ENCODE data around the gene SYTL3.

DNA sequence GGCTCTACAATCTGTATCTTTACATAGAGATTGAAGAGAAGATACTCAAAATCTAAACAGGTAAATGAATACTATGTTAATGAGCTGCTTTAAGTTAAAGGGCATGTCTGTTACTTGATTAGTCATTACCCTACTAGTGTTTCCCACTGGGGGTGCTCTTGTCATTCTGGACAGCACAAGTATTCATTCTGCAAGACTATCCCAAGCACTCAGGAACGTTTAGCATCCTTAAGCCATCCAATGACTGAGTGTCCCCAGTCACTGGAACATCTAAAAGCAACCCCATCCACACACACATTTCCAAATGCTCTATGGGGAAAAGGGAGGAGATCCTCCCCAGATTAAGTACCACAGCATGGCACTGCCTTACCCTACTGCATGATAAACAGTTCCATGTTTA is 143.6 kb downstream of the SYTL3 start:
- TF ChIP-seq, protein P1, sequence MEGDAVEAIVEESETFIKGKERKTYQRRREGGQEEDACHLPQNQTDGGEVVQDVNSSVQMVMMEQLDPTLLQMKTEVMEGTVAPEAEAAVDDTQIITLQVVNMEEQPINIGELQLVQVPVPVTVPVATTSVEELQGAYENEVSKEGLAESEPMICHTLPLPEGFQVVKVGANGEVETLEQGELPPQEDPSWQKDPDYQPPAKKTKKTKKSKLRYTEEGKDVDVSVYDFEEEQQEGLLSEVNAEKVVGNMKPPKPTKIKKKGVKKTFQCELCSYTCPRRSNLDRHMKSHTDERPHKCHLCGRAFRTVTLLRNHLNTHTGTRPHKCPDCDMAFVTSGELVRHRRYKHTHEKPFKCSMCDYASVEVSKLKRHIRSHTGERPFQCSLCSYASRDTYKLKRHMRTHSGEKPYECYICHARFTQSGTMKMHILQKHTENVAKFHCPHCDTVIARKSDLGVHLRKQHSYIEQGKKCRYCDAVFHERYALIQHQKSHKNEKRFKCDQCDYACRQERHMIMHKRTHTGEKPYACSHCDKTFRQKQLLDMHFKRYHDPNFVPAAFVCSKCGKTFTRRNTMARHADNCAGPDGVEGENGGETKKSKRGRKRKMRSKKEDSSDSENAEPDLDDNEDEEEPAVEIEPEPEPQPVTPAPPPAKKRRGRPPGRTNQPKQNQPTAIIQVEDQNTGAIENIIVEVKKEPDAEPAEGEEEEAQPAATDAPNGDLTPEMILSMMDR (IDR thresholded peaks at IDR 0.05), result peak in 1 of 4 experiments; percentile 18
- no peak for TF ChIP-seq POLR2A (IDR thresholded peaks at IDR 0.05)
